Stimulated activated CD8-positive, alpha-beta memory T cell treated with anti-CD3 and anti-CD28 coated beads, Interleukin-12 subunit alpha, Interleukin-12 subunit beta, amount 100 ng/mL, for 24 hours (primary cell): ENCODE results near the gene ANGPTL2.

ENCODE experiments used
- DNase-seq: peaks from one replicate; pipeline ENCODE4 v3.0.0-alpha.2; 2020; ENCODE audit errors: extremely low read depth

The ANGPTL2 gene

DNA sequence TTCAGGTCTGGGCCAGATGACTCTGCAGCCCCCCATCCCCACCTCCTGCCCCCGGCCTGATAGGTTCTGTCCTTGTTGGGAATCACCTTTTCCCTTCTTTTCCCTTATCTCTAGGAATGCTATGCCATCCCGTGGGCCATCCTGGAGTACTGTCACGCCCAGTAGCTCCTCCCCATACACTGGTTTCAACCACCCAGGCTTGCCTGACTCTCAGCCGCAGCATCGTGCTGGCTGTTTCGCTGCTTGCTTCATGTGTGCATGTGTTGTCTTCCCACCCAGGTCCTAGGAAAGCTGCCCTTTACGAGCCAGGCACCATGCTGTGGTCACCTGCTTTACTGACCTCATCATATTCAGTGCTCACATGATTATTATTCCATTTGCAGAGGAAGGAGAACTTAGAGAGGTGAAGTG, 71.8 kb downstream of the ANGPTL2 start:
- no peak for DNase-seq

DNA sequence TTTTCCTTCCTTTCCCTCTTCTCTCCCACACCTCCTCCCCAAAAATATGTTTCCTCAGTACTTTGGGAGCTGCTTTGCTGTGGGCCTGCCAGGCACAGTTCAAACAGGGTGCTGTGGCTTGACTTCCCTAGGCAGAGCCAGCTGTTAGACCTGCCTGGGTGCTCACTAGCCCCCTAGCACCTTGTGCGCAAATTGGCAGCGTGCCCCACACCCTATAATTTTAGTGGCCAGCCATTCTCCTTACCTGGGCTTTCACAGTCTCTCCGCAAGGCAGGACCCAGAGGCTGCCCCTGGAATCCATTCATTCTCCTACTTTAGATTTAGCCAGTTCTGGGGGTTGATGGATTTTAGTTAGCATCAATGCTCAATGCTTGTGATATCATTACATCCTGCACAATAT, 72.3 kb downstream of the ANGPTL2 start:
- no peak for DNase-seq

DNA sequence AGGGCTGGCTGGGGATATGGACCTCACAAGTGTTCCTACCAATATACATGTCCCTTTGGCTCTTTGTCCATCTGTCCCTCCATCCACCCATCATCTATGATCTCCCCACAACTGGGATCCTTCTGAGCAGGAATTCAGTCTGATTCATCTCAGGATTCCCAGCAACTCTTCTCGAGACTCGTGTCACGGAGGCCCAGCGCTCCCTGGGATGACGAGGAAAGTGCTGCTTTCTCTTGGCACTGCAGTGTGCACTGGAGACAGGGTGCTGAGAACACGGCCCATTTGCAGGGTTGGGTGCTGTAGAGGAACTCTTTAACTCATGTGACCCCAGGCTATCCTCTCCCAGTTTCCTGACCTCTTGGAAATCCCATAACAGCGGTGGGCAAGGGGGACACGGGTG, 72.9 kb downstream of the ANGPTL2 start:
- DNase-seq, result no peak

DNA sequence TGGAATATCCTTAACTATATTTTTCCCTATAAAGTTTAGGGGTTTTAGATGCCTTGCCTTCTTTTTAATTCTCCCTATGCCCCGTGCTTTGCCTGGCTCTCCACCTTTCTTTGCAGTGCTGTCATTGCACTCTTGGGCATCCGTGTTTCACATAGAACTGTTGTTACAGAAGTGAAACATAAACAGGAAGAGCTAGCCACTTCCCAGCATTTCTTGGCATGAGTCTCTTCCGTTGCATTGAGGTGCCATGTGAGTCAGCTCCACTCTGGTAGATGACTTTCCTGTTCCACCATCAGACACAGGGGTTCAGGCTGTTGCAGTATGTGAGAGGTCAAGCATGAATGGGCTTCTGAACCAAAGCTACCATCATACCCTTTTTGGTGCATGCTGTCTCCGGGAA, 73.4 kb downstream of the ANGPTL2 start:
- no peak for DNase-seq

DNA sequence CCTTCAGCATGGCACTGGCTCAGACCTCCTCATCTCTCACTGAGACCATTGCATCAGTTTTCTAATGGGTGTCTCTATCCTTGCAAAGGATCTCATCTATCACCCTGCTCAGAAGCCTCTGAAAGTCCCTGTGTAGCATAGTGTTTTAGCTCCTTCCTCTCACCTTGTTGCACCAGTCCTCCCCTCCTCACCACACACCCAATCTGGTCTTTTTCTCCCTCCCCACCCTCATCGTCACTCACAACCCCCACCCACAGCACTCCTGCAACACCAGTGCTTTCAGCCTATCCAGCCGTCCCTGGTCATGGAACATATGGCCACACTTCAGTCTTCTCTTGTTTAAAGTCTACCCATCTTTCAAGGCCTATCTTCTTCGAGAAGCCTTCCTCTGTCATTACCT, 74.5 kb downstream of the ANGPTL2 start:
- no peak for DNase-seq

DNA sequence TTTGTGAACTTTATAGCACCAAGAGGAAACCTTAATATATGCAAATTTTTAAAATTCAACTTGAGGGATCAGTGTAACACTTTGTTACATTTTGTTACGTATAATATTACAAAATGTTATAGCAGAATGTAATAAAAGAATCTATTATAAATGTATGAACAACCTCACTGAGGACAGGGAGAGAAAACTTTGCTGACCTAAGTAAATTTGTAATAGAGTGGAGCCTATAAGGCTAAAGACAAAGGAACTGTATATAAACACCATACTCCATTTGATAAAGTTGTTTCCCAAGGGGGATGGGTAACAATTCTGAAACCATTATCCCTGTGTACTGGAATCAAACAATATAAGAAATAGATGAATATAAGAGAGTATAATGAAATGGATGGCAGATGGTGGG, 77.3 kb downstream of the ANGPTL2 start:
- no peak for DNase-seq

DNA sequence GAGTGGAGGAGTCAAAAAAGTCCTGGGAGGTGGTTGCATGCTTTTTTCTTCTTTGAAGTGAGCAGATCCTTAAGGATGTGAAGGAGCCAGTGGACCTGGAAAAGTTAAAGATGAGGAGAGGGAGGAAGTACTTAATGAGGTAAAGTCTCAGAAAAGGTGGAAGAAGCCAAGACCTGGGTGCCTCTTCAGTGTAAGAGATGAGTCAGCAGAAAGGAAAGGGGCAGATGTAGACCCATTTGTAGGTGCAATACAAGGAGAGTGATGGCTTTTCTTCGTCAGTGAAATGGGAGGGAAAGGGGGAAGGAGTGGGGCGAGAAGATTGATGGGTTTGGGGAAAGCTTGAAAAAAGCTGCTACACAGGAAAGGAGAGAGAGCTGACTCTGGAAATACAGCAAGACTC, 82.9 kb downstream of the ANGPTL2 start:
- no peak for DNase-seq

DNA sequence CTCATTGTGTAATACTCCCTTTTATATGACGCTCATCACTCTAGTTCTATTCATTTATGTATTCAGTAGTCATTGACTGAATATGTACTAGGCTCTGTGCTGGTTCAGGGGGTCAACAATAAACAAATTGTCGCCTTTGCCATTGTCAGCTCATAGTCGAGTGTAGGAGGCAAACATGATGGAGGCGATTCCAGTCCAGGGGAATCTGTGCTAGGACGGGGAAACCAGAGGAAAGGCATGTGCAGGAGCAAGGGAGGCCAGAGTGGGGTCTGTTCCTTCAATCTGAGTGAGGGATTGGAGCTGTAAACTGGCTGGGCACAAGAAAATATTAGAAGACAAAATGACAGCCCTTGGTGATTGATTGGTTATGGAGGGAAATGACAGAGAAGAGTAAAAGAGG, 83.9 kb downstream of the ANGPTL2 start:
- no peak for DNase-seq
